C1 segment of cervical spinal cord (tissue), 14 donors: Measurements from ENCODE around the gene GALNT9.
"Not testable (repeated sequence)": the region's sequence is repeated elsewhere in the genome, so short reads cannot be mapped to it uniquely, and the experiment has no call there.

Experiments used
- DNase-seq, 14 donors: peaks; one replicate each; lab custom pipeline; 2025; lab: John Stamatoyannopoulos, UW

The GALNT9 gene

GRCh38 chr12:132329036-132329719 is at the start of gene GALNT9:
Gene GALNT9, minus strand, starts transcription at chr12:132329589. Its CDS starts 386 bp downstream, at chr12:132329203.
- no peak for DNase-seq

GRCh38 chr12:132379057-132379456 is 49.7 kb upstream of the GALNT9 start:
- DNase-seq = not testable (repeated sequence)

- no peak for DNase-seq
Measured at GRCh38 chr12:132377147-132377546, 47.8 kb upstream of the GALNT9 start.

GRCh38 chr12:132376464-132376830 is 47.1 kb upstream of the GALNT9 start:
- DNase-seq = no peak

- DNase-seq = no peak
Measured at GRCh38 chr12:132375747-132376463, 46.5 kb upstream of the GALNT9 start.

GRCh38 chr12:132374612-132375445 is 45.4 kb upstream of the GALNT9 start:
- no peak for DNase-seq

GRCh38 chr12:132373901-132374611 is 44.7 kb upstream of the GALNT9 start:
- peak in 1 of 14 donors; percentile 36 for DNase-seq

GRCh38 chr12:132367852-132368251 is 38.5 kb upstream of the GALNT9 start:
- DNase-seq = no peak

- DNase-seq = no peak
Measured at GRCh38 chr12:132367071-132367851, 37.9 kb upstream of the GALNT9 start.

- DNase-seq = peak in 1 of 14 donors; percentile 94
Measured at GRCh38 chr12:132366341-132366861, 37.0 kb upstream of the GALNT9 start.

GRCh38 chr12:132365226-132365625 is 35.8 kb upstream of the GALNT9 start:
- DNase-seq = peak in 1 of 14 donors; percentile 52

- peak in 1 of 14 donors; percentile 40 for DNase-seq
Measured at GRCh38 chr12:132364348-132364902, 35.0 kb upstream of the GALNT9 start.

GRCh38 chr12:132363661-132364347 is 34.4 kb upstream of the GALNT9 start:
- DNase-seq = no peak

GRCh38 chr12:132362996-132363660 is 33.7 kb upstream of the GALNT9 start:
- no peak for DNase-seq

- DNase-seq = no peak
Measured at GRCh38 chr12:132360906-132361777, 31.8 kb upstream of the GALNT9 start.

- DNase-seq = no peak
Measured at GRCh38 chr12:132360410-132360809, 31.0 kb upstream of the GALNT9 start.

GRCh38 chr12:132359971-132360370 is 30.6 kb upstream of the GALNT9 start:
- DNase-seq = no peak

- DNase-seq = no peak
Measured at GRCh38 chr12:132359551-132359950, 30.2 kb upstream of the GALNT9 start.
